Measurements from ENCODE around the gene NINL.

Gene NINL

GRCh38 chr20:25481918-25482253 lies 103.4 kb downstream of the NINL start:
- no peak for TF ChIP-seq TAF1 (IDR thresholded peaks at IDR 0.05; ENCODE audit: low read depth)
- no peak for TF ChIP-seq REST (IDR thresholded peaks at IDR 0.05; ENCODE audit: low read depth)
- TF ChIP-seq EGR1 (IDR thresholded peaks at IDR 0.05), result no peak
- TF ChIP-seq CEBPB (IDR thresholded peaks at IDR 0.05), result no peak
- no peak for TF ChIP-seq TEAD4 (IDR thresholded peaks at IDR 0.05)
- TF ChIP-seq FOXM1 (IDR thresholded peaks at IDR 0.05; ENCODE audit: borderline replicate concordance, low read depth), result no peak
- TF ChIP-seq ZBTB7A (IDR thresholded peaks at IDR 0.05; ENCODE audit: low read depth), result no peak
- no peak for TF ChIP-seq TCF12 (IDR thresholded peaks at IDR 0.05; ENCODE audit: low read depth)
- TF ChIP-seq RAD21 (IDR thresholded peaks at IDR 0.05; ENCODE audit: low read depth), result no peak

- TF ChIP-seq NFIC (IDR thresholded peaks at IDR 0.05) (no peak), CREB1 (IDR thresholded peaks at IDR 0.05; ENCODE audit: low read depth) (no peak), ZBTB7A (IDR thresholded peaks at IDR 0.05; ENCODE audit: low read depth) (no peak)
Measured at GRCh38 chr20:25481235-25481917, 104.0 kb downstream of the NINL start.

- TF ChIP-seq YY1 (IDR thresholded peaks at IDR 0.05; ENCODE audit: low read depth), result no peak
- no peak for TF ChIP-seq TEAD4 (IDR thresholded peaks at IDR 0.05)
- no peak for TF ChIP-seq MAX (IDR thresholded peaks at IDR 0.05)
- no peak for TF ChIP-seq RAD21 (IDR thresholded peaks at IDR 0.05; ENCODE audit: low read depth)
- no peak for TF ChIP-seq FOXM1 (IDR thresholded peaks at IDR 0.05; ENCODE audit: borderline replicate concordance, low read depth)
- no peak for TF ChIP-seq NFIC (IDR thresholded peaks at IDR 0.05)
- TF ChIP-seq EGR1 (IDR thresholded peaks at IDR 0.05), result no peak
- TF ChIP-seq USF1 (IDR thresholded peaks at IDR 0.05), result no peak
- no peak for TF ChIP-seq CEBPB (IDR thresholded peaks at IDR 0.05)
- no peak for TF ChIP-seq EP300 (IDR thresholded peaks at IDR 0.05; ENCODE audit: borderline replicate concordance)
- no peak for TF ChIP-seq ZBTB7A (IDR thresholded peaks at IDR 0.05; ENCODE audit: low read depth)
- TF ChIP-seq CREB1 (IDR thresholded peaks at IDR 0.05; ENCODE audit: low read depth), result no peak
- no peak for TF ChIP-seq TCF12 (IDR thresholded peaks at IDR 0.05; ENCODE audit: low read depth)
- no peak for TF ChIP-seq REST (IDR thresholded peaks at IDR 0.05; ENCODE audit: low read depth)
- TF ChIP-seq TAF1 (IDR thresholded peaks at IDR 0.05; ENCODE audit: low read depth), result no peak
Measured at GRCh38 chr20:25480797-25481196, 104.5 kb downstream of the NINL start.

- TF ChIP-seq MAX (IDR thresholded peaks at IDR 0.05), result no peak
- TF ChIP-seq FOXM1 (IDR thresholded peaks at IDR 0.05; ENCODE audit: borderline replicate concordance, low read depth), result no peak
- TF ChIP-seq REST (IDR thresholded peaks at IDR 0.05; ENCODE audit: low read depth), result no peak
- no peak for TF ChIP-seq EP300 (IDR thresholded peaks at IDR 0.05; ENCODE audit: borderline replicate concordance)
- TF ChIP-seq CEBPB (IDR thresholded peaks at IDR 0.05), result no peak
- no peak for TF ChIP-seq ZBTB7A (IDR thresholded peaks at IDR 0.05; ENCODE audit: low read depth)
- TF ChIP-seq CREB1 (IDR thresholded peaks at IDR 0.05; ENCODE audit: low read depth), result no peak
- TF ChIP-seq YY1 (IDR thresholded peaks at IDR 0.05; ENCODE audit: low read depth), result no peak
- TF ChIP-seq NFIC (IDR thresholded peaks at IDR 0.05), result no peak
- TF ChIP-seq USF1 (IDR thresholded peaks at IDR 0.05), result no peak
- no peak for TF ChIP-seq TCF12 (IDR thresholded peaks at IDR 0.05; ENCODE audit: low read depth)
Measured at GRCh38 chr20:25480156-25480555, 105.2 kb downstream of the NINL start.

GRCh38 chr20:25479638-25480037 lies 105.7 kb downstream of the NINL start:
- TF ChIP-seq CEBPB (IDR thresholded peaks at IDR 0.05) (no peak), MAX (IDR thresholded peaks at IDR 0.05) (no peak), TEAD4 (IDR thresholded peaks at IDR 0.05) (no peak)

Data from Ishikawa (cell line).